ENCODE results near the gene DARS1.
"Not testable (repeated sequence)": the region's sequence is repeated elsewhere in the genome, so short reads cannot be mapped to it uniquely, and the experiment has no call there.

Gene DARS1

DNA sequence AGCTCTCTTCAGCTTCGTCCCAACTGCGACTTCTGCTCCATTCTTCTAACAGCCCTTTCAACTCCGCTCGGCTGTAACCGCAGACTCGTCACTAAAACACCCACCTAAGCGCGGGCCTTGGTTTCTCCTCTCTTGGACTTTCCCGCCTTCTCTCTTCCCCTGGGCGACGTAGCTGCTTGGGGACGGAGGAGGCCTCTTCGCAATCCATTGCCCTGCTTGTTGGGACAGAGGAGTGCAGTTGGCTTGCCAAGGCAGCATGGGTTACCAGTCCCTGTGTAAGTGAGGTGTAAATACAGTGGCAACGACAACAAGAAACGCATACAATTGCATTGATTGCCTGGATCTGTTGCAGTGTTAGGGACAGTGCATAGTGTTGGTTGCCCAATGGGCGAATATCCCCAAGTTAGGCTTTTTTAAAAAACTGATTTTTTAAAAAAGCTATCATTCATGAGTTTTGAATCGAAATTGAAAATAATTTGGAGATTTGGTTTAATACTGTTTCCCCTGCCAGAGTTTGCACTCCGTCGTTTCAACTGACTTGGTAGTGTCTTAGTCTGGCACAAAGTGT, 484 bp upstream of the DARS1 start:
- in situ Hi-C loops (cut with MboI; ENCODE audit: low sequenced_read_pairs): no loop called here

DNA sequence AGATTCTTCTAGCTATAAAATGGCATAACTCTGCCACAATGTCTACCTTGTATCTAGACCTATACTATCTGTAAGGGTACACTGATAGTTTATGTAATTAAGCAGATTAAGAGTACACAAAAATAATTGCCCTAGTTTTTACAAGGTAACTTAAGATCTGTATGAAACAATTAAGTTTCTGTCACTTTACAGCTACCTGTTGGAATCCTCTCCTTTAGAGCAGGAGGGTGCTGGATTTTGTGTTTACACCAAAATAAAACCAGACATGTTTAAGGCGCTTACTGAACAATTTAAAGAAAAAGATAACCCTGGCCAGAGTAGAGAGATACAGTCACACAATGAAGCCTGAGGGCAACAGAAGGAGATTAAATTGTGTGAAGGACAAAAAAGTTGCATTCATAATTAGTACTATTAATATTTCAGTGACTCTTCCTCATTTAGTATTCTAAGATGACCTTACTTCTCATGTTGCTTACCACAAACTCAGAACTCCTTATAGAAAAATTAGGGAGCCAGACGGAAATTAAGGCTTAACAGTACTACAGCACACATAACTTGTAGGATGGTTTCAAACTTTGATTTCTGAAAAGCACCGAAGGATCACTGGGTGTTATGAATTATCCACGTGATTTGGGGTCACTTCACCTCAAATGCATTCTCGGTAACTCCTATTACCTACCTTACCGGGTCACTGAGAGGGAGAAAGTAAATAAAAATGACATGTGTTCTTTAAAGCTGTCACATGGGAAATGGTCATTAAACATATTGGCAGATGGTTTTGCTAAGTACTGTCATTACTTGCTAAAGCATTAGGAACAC, 1.0 kb downstream of the DARS1 start:
- in situ Hi-C loops (cut with MboI; ENCODE audit: low sequenced_read_pairs): no loop called here

DNA sequence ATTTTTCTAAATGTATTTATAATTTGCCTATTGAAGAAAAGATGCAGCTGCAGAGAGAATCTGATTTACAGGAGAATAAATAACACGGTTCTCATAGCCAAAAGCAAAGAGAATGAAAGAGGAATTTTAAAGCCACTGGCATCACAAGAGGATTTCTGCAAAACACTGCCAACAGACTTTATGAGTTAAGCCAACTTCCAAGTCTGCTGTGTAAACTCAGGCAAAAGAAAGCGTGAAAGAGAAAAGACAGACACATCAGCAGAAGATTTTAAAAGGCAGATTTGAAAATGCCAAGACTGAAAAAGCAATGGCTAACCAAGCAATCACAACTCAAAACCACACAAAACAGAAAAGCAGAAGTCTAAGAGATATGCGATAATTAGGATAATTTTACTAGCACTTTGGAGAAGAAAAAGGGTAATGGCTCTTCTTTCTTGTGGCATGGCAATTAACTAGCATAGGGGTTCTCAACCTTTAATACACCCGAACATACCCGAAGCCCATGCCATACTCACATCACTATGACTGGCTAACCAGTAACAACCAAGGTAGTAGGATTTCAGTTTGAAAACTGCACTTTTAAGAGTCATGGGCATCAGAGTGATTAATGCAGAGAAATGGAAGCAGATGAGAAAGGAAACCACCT, 4.9 kb downstream of the DARS1 start:
- in situ Hi-C loops (cut with MboI; ENCODE audit: low sequenced_read_pairs): no loop called here

DNA sequence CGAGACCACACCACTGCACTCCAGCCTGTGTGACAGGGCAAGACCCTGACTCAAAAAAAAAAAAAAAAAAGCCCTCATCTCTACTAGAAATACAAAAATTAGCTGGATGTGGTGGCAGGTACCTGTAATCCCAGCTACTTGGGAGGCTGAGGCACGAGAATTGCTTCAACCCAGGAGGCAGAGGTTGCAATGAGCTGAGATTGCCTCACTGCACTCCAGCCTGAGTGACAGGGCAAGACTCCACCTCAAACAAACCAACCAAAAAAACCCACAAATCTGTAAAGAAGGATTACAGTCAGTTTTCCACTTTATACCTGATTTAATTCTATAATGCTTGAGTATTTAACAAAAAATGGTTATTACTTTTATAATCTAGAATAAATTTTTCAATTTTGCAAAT, 9.7 kb downstream of the DARS1 start:
- in situ Hi-C loops (cut with MboI; ENCODE audit: low sequenced_read_pairs): no loop called here

DNA sequence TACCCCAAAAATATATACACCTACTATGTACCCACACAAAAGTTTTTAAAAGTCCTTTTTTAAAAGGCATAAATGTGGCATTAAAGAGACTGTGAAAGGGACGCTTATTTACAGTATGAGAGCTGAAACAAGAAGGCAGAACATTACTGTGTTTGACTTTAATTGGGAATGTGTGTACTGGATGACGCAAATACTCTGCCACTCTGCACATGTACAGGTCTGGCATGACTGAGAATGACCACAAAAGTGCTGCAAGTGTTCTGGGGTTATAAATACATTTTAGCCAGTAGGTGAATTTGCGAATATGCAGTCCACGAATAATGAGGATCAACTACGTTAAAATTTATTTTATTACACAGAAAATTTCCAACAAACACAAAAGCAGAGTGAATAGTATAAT, 11.4 kb downstream of the DARS1 start:
- in situ Hi-C loops (cut with MboI; ENCODE audit: low sequenced_read_pairs): no loop called here

DNA sequence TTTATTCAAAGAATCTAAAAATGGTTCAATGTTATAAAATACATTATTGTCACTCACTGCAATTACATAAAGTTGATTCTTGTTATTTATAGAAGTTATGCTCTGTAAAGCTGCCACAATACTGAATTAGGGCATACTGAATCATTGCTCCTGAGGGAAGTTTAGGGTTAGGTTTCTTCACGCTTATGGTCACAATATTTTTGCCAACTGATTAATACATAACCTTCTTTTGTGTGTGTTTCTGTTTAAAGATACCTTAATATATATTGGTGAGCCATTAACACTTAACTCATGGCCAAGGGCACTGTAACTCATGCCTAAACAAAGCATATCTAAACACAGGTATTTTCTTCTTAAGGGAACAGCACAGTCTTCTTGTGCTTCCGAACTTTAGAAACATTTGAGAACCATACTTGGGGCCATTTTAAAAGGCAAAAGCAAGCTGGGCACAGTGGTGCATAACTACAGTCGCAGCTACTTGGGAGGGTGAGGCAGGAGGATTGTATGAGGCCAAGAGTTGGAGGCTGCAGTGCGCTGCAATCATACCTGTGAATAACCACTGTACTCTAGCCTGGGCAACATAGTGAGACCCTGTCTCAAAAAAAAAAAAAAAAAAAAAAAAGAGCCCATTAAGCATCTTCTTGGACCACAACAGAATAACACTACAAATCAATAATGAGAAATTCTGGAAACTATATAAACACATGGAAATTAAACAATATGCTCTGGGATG, 15.6 kb downstream of the DARS1 start:
- in situ Hi-C loops (cut with MboI; ENCODE audit: low sequenced_read_pairs): no loop called here

DNA sequence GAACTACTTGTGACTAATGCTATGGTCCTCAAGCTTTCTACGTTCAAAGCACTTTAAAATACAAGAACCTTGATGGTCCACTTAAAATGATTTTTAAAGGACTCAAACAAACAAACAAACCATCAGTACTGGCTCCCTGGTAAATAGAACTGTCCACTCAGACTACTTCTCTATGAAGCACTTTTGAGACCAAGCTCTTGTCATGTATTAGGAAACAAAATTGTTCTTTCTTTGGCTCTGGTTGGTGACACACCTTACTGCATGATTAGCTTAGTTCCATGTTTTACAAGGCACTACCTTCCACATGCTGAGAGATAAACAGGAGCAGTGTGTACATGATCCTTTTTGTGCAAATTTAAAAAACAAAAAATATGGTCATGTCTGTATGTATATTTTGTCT, 19.7 kb downstream of the DARS1 start:
- in situ Hi-C loops (cut with MboI; ENCODE audit: low sequenced_read_pairs): no loop called here

DNA sequence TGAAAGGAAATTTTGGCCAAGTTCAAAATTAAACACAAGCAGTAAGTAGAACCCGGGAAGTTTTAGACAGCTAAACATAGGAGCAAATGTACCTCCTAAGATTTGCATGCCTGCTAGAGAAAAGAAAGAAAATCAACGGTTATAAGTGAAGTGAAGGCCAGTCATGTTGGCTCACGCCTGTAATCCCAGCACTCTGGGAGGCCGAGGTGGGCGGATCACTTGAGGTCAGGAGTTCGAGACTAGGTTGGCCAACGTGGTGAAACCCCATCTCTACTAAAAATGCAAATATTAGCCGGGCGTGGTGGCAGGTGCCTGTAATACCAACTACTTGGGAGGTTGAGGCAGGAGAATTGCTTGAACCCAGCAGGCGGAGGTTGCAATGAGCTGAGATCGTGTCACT, 21.0 kb downstream of the DARS1 start:
- in situ Hi-C loops (cut with MboI; ENCODE audit: low sequenced_read_pairs): not testable (repeated sequence)

- in situ Hi-C loops (cut with MboI; ENCODE audit: low sequenced_read_pairs): no loop called here
These were observed 21.6 kb downstream of the DARS1 start for GRCh38 chr2:135963841-135964240.

DNA sequence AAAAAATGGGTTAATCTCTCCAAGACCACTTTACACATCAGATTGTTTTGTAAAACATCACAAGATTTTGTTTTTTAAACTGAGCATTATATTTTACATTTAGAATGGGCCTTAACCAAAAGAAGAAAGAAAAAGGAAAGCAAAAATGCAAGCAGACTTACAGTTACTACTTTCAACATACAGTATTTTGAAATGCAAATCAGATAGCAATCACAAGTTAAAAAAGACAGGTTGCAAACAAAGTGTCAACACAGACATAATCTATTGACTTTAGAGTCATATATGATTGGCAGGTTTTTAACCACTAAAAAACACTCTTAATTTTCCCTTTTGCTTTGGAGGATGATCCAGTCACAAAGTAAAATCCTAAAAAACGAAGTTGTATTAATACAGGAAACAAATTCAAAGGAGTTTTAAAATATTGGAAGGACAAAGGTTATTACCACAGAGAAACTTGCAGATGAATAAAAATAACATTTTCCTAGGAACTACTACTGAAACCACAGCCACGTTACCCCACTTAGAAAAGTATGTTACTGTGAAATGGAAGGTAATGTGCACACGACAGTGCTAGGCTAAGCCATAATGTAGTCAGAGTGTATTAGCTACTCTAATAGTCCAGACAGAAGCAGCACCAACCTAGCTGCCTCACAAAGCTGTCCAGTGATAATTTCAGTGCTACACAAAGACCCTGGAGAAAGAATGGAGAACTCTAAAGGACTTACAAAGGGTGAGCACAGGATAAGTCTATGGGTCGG, 22.9 kb downstream of the DARS1 start:
- in situ Hi-C loops (cut with MboI; ENCODE audit: low sequenced_read_pairs): no loop called here

GRCh38 chr2:135960656-135961551, 24.5 kb downstream of the DARS1 start:
- in situ Hi-C loops (cut with MboI; ENCODE audit: low sequenced_read_pairs): no loop called here

GRCh38 chr2:135960150-135960549, 25.3 kb downstream of the DARS1 start:
- in situ Hi-C loops (cut with MboI; ENCODE audit: low sequenced_read_pairs): no loop called here

- in situ Hi-C loops (cut with MboI; ENCODE audit: low sequenced_read_pairs): not testable (repeated sequence)
These were observed 26.5 kb downstream of the DARS1 start for GRCh38 chr2:135958927-135959326.

- in situ Hi-C loops (cut with MboI; ENCODE audit: low sequenced_read_pairs): no loop called here
These were observed 31.3 kb downstream of the DARS1 start for GRCh38 chr2:135954020-135954601.

- in situ Hi-C loops (cut with MboI; ENCODE audit: low sequenced_read_pairs): no loop called here
These were observed 32.5 kb downstream of the DARS1 start for GRCh38 chr2:135952891-135953290.

DNA sequence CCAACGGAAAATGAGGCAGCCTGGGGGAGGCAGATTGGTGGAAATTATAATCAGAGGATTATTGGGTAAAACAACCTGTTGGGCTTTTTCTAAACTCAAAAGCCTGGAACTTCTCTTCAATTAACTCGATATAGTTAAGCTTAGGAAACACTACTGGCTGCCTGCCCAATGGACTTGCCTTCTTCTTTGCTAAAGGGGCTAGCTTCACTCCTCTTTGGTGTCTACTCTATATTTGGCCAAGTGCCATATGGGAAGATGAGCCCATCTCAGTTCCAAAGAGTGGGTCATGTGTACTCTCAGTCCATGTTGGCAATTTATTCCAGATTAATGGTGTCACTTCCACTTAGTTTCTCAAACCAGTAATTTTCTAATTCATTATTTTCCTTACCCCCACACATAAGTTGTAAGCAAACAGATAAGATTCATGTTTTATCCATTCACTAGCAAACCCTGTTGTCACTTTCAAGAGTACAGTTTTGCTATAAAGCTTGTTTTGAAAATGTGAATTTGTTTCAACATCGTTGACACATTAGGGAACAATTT, 34.3 kb downstream of the DARS1 start:
- in situ Hi-C loops (cut with MboI; ENCODE audit: low sequenced_read_pairs): no loop called here

DNA sequence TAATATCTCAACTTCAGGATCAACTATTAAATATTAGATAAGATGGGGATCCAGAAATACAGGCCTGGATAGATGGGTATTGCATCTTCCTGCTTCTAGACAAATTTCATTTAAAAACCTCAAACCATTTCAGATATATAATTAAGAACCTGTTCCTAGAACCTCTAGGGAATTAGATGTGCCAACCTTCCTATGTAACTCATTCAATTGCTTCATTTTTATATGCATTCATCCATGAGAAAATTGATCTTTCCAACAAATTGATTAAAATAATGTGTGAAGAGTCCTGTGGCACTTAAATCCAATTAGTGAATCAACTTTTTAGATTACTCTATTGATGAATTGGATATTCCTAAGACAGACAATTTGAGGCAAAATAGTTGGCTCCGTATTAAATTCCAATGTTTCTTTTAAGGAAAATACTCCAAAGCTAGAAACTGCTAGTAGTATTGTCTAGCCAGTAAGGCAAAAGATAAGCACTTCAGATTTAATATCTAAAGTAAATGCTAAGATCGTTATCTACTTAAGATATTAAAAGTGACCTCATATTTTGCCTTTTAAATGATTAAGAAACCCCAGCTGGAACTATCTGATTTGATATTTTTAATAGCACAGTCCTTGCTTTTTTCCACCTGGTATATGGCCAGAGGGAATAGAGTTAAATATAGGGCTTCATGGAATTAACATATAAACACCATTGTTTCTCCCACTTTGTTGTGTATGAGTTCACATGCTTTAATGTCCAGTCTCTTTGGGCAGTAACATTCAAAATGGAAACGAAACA, 35.8 kb downstream of the DARS1 start:
- in situ Hi-C loops (cut with MboI; ENCODE audit: low sequenced_read_pairs): no loop called here

- in situ Hi-C loops (cut with MboI; ENCODE audit: low sequenced_read_pairs): no loop called here
These were observed 36.6 kb downstream of the DARS1 start for GRCh38 chr2:135948642-135949355.

All from HL-60/S4 treated with retinoic acid at 250 ng/mL for 4 days and 3 days (cell line).